T-cell (primary cell): ENCODE measurements around the gene CERS3. TPM values are rescaled to one million over a fixed set of nuclear protein-coding genes. Genes with fewer than 3 reads are reported as not detected.

Experiments
- ATAC-seq, 4 experiments: fragments of 200-7000 bp in 3 of 4; fragments of 150-1000 bp in 1 of 4; cut with Tn5 transposase; replicated peaks in 1 of 4; 1 replicate in 3 of 4; 2 replicates in 1 of 4; pipeline ENCODE4 v1.10.0; 2021; ENCODE audit warnings: moderate library complexity in 3 of 4, mild to moderate bottlenecking in 2 of 4, moderate number of reproducible peaks in 1 of 4
- CTCF ChIA-PET, 2 donors: fragments of 300-600 bp; sonication (Branson Sonifier 250); formaldehyde crosslinking; loops; one replicate each; lab custom pipeline; 2022; ENCODE audit warnings: antibody characterized with exemption in 2 of 2; lab: Charles Lee
- POLR2A ChIA-PET, 2 donors: fragments of 300-600 bp; sonication (Branson Sonifier 250); formaldehyde crosslinking; loops; one replicate each; lab custom pipeline; 2022; ENCODE audit warnings: antibody characterized with exemption in 2 of 2; lab: Charles Lee
- DNase-seq, 35 experiments: peaks; one replicate each; pipeline versions ENCODE4 v3.0.0 to v3.0.0-alpha.2; 2013 to 2023
- H3K27ac ChIP-seq: one replicate; pipeline ENCODE4 v1.5.1; 2013; ENCODE audit warnings: low read length
- H3K27me3 ChIP-seq, 2 experiments: replicated peaks in 1 of 2; 1 replicate in 1 of 2; 2 replicates in 1 of 2; pipeline versions ENCODE4 v1.6.1 to v1.7.0; 2013; ENCODE audit warnings: low read length in 1 of 2, mixed read lengths in 1 of 2; ENCODE audit not compliant: control insufficient read depth in 2 of 2, insufficient read depth in 2 of 2; ENCODE audit errors: extremely low read depth in 1 of 2
- H3K36me3 ChIP-seq, 2 donors: 1 replicate in 1 of 2; 2 replicates in 1 of 2; pipeline versions ENCODE4 v1.6.1 to v1.7.0; 2013; ENCODE audit warnings: low read length in 1 of 2; ENCODE audit not compliant: control insufficient read depth in 2 of 2, insufficient read depth in 1 of 2; ENCODE audit errors: extremely low read depth in 1 of 2
- H3K4me1 ChIP-seq, 2 experiments: 1 replicate in 1 of 2; 2 replicates in 1 of 2; pipeline versions ENCODE4 v1.6.1 to v1.7.0; 2013; ENCODE audit warnings: low read length in 2 of 2, mixed read lengths in 1 of 2; ENCODE audit not compliant: insufficient read depth in 2 of 2, control insufficient read depth in 1 of 2; ENCODE audit errors: extremely low read depth in 1 of 2
- H3K4me3 ChIP-seq, 2 donors: 1 replicate in 1 of 2; 2 replicates in 1 of 2; pipeline versions ENCODE4 v1.5.1 to v1.7.0; 2013; ENCODE audit warnings: mild to moderate bottlenecking in 2 of 2, low read length in 1 of 2, moderate library complexity in 1 of 2; ENCODE audit not compliant: control insufficient read depth in 1 of 2; ENCODE audit errors: extremely low read depth in 1 of 2
- H3K9me3 ChIP-seq: 2 replicates; pipeline ENCODE4 v1.7.0; 2013
- H3K27ac Mint-ChIP-seq, 2 donors: one replicate each; pipeline ENCODE4 v1.8.0; 2020 to 2021; ENCODE audit warnings: mild to moderate bottlenecking in 2 of 2, mixed read lengths in 2 of 2
- H3K27me3 Mint-ChIP-seq, 2 donors: one replicate each; pipeline ENCODE4 v1.8.0; 2021 to 2022; ENCODE audit warnings: mixed read lengths in 2 of 2
- H3K36me3 Mint-ChIP-seq: one replicate; pipeline ENCODE4 v1.8.0; 2021; ENCODE audit warnings: mixed read lengths
- H3K4me1 Mint-ChIP-seq, 3 donors: one replicate each; pipeline ENCODE4 v1.8.0; 2020 to 2022; ENCODE audit warnings: mixed read lengths in 3 of 3, mild to moderate bottlenecking in 1 of 3
- H3K4me3 Mint-ChIP-seq, 3 donors: one replicate each; pipeline ENCODE4 v1.8.0; 2020 to 2022; ENCODE audit warnings: mild to moderate bottlenecking in 3 of 3, mixed read lengths in 3 of 3, moderate library complexity in 3 of 3
- H3K9me3 Mint-ChIP-seq, 3 donors: one replicate each; pipeline ENCODE4 v1.8.0; 2020 to 2022; ENCODE audit warnings: mixed read lengths in 3 of 3
- WGBS: methylation state at CpG from one replicate; pipeline ENCODE4 v1.1.5; 2013; ENCODE audit warnings: missing lambda C conversion rate; ENCODE audit not compliant: insufficient coverage; 5-methylcytosine and 5-hydroxymethylcytosine counted together
- total RNA-seq, 35 experiments: library from RNA in 6 of 35; stranded (reverse) in 6 of 35; fragments of 120-200 nt in 1 of 35; gene quantifications; one replicate each; pipeline versions ENCODE4 v1.2.1 to v1.2.4 and lab custom pipeline; 2013 to 2026

The CERS3 gene
- total RNA-seq, 5 donors from 2014 or later (not counting 1 experiment from before 2014, with no cell fraction given) = 1.1 to 3.5 (median 2.6) TPM

GRCh38 chr15:100558771-100559254 lies 30.1 kb upstream of the CERS3 start:
- H3K4me3 Mint-ChIP-seq = no peak overlapping the region
- H3K27ac Mint-ChIP-seq = no peak overlapping the region
- DNase-seq = no peak
- ChIA-PET CTCF (no interaction called here), POLR2A (no interaction called here)
- no peak overlapping the region for H3K4me3 ChIP-seq
- H3K27ac ChIP-seq = no peak overlapping the region
- H3K4me1 Mint-ChIP-seq = peaks cover 2 to 6% (median 3%) of the 10 kb centered on the region in 3 donors
- H3K36me3 Mint-ChIP-seq = peaks cover 25% of the 10 kb centered on the region
- H3K4me1 ChIP-seq = no peaks in the 10 kb centered on the region
- H3K36me3 ChIP-seq = no peaks in the 10 kb centered on the region
- no peaks in the 10 kb centered on the region for H3K9me3 ChIP-seq
- no peaks in the 10 kb centered on the region for H3K9me3 Mint-ChIP-seq
- H3K27me3 ChIP-seq = no peaks in the 10 kb centered on the region
- ATAC-seq = no peak
- no peaks in the 10 kb centered on the region for H3K27me3 Mint-ChIP-seq
- 96% methylated on average over 48 of the region's 50 CpGs for WGBS

- H3K4me3 ChIP-seq = no peak overlapping the region
- no peak for DNase-seq
- no peak overlapping the region for H3K27ac Mint-ChIP-seq
- no peaks in the 10 kb centered on the region for H3K27me3 Mint-ChIP-seq
- H3K4me1 ChIP-seq = no peaks in the 10 kb centered on the region
- H3K4me1 Mint-ChIP-seq = no peaks in the 10 kb centered on the region
- H3K27ac ChIP-seq = no peak overlapping the region
- no peaks in the 10 kb centered on the region for H3K27me3 ChIP-seq
- no peak overlapping the region for H3K4me3 Mint-ChIP-seq
- POLR2A ChIA-PET = interaction anchor here in 1 of 2 donors (0.5 kb wide), 1 partner anchor 42 kb away, joined by 3 read pairs; no protein-coding TSS in a partner anchor
- H3K9me3 Mint-ChIP-seq = no peaks in the 10 kb centered on the region
- CTCF ChIA-PET = no interaction called here
- ATAC-seq = no peak
- H3K9me3 ChIP-seq = no peaks in the 10 kb centered on the region
- peaks cover 0 to 9% of the 10 kb centered on the region in 2 donors for H3K36me3 ChIP-seq
- peaks cover 18% of the 10 kb centered on the region for H3K36me3 Mint-ChIP-seq
- WGBS = 91% methylated on average over 10 of the region's 16 CpGs
Measured at GRCh38 chr15:100553468-100553867, 24.7 kb upstream of the CERS3 start.

- WGBS = 90% methylated on average over 3 of the region's 5 CpGs
- Mint-ChIP-seq H3K27me3 (no peaks in the 10 kb centered on the region), H3K36me3 (peaks cover 13% of the 10 kb centered on the region), H3K4me3 (no peak overlapping the region), H3K9me3 (no peaks in the 10 kb centered on the region), H3K27ac (no peak overlapping the region), H3K4me1 (peaks cover 4 to 8% (median 6%) of the 10 kb centered on the region in 3 donors)
- Histone ChIP-seq H3K9me3 (no peaks in the 10 kb centered on the region), H3K27ac (no peak overlapping the region), H3K4me3 (no peak overlapping the region), H3K36me3 (peaks cover 0 to 9% of the 10 kb centered on the region in 2 donors), H3K27me3 (peaks cover 0 to 13% of the 10 kb centered on the region in 2 experiments), H3K4me1 (peaks cover 0 to 3% of the 10 kb centered on the region in 2 experiments)
- no peak for DNase-seq
- ChIA-PET POLR2A (no interaction called here), CTCF (no interaction called here)
- ATAC-seq = no peak
Measured at GRCh38 chr15:100547961-100548360, 19.2 kb upstream of the CERS3 start.

GRCh38 chr15:100544946-100545345 lies 16.2 kb upstream of the CERS3 start:
- ATAC-seq = no peak
- H3K27ac Mint-ChIP-seq = no peak overlapping the region
- peaks cover under 1% of the 10 kb centered on the region for H3K36me3 Mint-ChIP-seq
- H3K4me3 ChIP-seq = no peak overlapping the region
- ChIA-PET POLR2A (no interaction called here), CTCF (interaction anchor here in 1 of 2 donors (0.6 kb wide), 1 partner anchor 905 kb away, joined by 3 read pairs; no protein-coding TSS in a partner anchor)
- no peaks in the 10 kb centered on the region for H3K27me3 Mint-ChIP-seq
- no peaks in the 10 kb centered on the region for H3K36me3 ChIP-seq
- H3K27me3 ChIP-seq = peaks cover 0 to 13% of the 10 kb centered on the region in 2 experiments
- no peaks in the 10 kb centered on the region for H3K9me3 ChIP-seq
- H3K4me3 Mint-ChIP-seq = no peak overlapping the region
- peaks cover 0 to 3% of the 10 kb centered on the region in 2 experiments for H3K4me1 ChIP-seq
- 80% methylated on average over 4 of the region's 6 CpGs for WGBS
- peaks cover 0 to 4% (median 0%) of the 10 kb centered on the region in 3 donors for H3K9me3 Mint-ChIP-seq
- DNase-seq = no peak
- peaks cover 4 to 8% (median 6%) of the 10 kb centered on the region in 3 donors for H3K4me1 Mint-ChIP-seq
- H3K27ac ChIP-seq = no peak overlapping the region

GRCh38 chr15:100544338-100544841 lies 15.6 kb upstream of the CERS3 start:
- ChIA-PET CTCF (no interaction called here), POLR2A (no interaction called here)
- no peaks in the 10 kb centered on the region for H3K36me3 ChIP-seq
- Mint-ChIP-seq H3K27me3 (no peaks in the 10 kb centered on the region), H3K9me3 (peaks cover 0 to 4% (median 0%) of the 10 kb centered on the region in 3 donors), H3K27ac (no peak overlapping the region), H3K4me3 (no peak overlapping the region), H3K36me3 (peaks cover 4% of the 10 kb centered on the region), H3K4me1 (peaks cover 4 to 8% (median 6%) of the 10 kb centered on the region in 3 donors)
- H3K27ac ChIP-seq = no peak overlapping the region
- no peak for DNase-seq
- no peaks in the 10 kb centered on the region for H3K9me3 ChIP-seq
- WGBS = 49% methylated on average over 57 of the region's 57 CpGs
- peak in 2 of 4 experiments; percentile 9 to 24 for ATAC-seq
- H3K4me1 ChIP-seq = peaks cover 0 to 3% of the 10 kb centered on the region in 2 experiments
- H3K4me3 ChIP-seq = no peak overlapping the region
- peaks cover 0 to 13% of the 10 kb centered on the region in 2 experiments for H3K27me3 ChIP-seq

GRCh38 chr15:100542290-100542689 lies 13.5 kb upstream of the CERS3 start:
- Mint-ChIP-seq H3K36me3 (peaks cover 17% of the 10 kb centered on the region), H3K27me3 (no peaks in the 10 kb centered on the region), H3K27ac (no peak overlapping the region), H3K4me3 (no peak overlapping the region), H3K4me1 (peaks cover 0 to 11% (median 6%) of the 10 kb centered on the region in 3 donors), H3K9me3 (peaks cover 0 to 6% (median 4%) of the 10 kb centered on the region in 3 donors)
- ChIA-PET POLR2A (no interaction called here), CTCF (interaction anchor here in 1 of 2 donors (0.5 kb wide), 1 partner anchor 137 kb away, joined by 4 read pairs; no protein-coding TSS in a partner anchor)
- no peak for DNase-seq
- Histone ChIP-seq H3K27ac (no peak overlapping the region), H3K36me3 (no peaks in the 10 kb centered on the region), H3K4me1 (peaks cover 0 to 3% of the 10 kb centered on the region in 2 experiments), H3K4me3 (no peak overlapping the region), H3K9me3 (no peaks in the 10 kb centered on the region), H3K27me3 (peaks cover 0 to 13% of the 10 kb centered on the region in 2 experiments)
- no peak for ATAC-seq
- WGBS = 100% methylated on average over 1 of the region's 6 CpGs
